Mucosa of descending colon (tissue), 3 donors: ENCODE data around the gene DENND5B. TPM values are rescaled to one million over a fixed set of nuclear protein-coding genes. Genes with fewer than 3 reads are reported as not detected.
"Not testable (repeated sequence)": the region's sequence is repeated elsewhere in the genome, so short reads cannot be mapped to it uniquely, and the experiment has no call there.

Experiments used
- ATAC-seq: fragments of 200-7000 bp; cut with Tn5 transposase; one replicate; pipeline ENCODE4 v1.9.1; 2020; ENCODE audit warnings: mild to moderate bottlenecking, moderate library complexity
- DNase-seq, 3 donors: peaks; one replicate each; pipeline ENCODE4 v3.0.0-alpha.2; 2020
- H3K36me3 ChIP-seq: fragments of 200-600 bp; one replicate; pipeline ENCODE4 v1.8.0; 2021; ENCODE audit warnings: low read depth, mild to moderate bottlenecking
- H3K4me1 ChIP-seq: fragments of 200-600 bp; one replicate; pipeline ENCODE4 v1.8.0; 2021; ENCODE audit warnings: low read depth, mild to moderate bottlenecking
- H3K4me3 ChIP-seq: fragments of 200-600 bp; one replicate; pipeline ENCODE4 v1.8.0; 2021; ENCODE audit warnings: mild to moderate bottlenecking
- H3K9me3 ChIP-seq: fragments of 200-600 bp; one replicate; pipeline ENCODE4 v1.8.0; 2021; ENCODE audit warnings: mild to moderate bottlenecking
- intact Hi-C, 2 donors: fragments of 100-400 bp; cut with DNase I in 1 of 2; cut with micrococcal nuclease in 1 of 2; formaldehyde crosslinking; loops; one replicate each; pipeline versions ENCODE4 v1.11.0 to v1.11.1; 2022; cut with DNase I, micrococcal nuclease
- total RNA-seq, 3 donors: library from RNA; stranded (reverse); fragmentation: NEBNext Ultra II Directional in 2 of 3; extraction: Animal tissue kit (Norgen Biotek cat#: 25700) in 2 of 3; gene quantifications; one replicate each; pipeline versions ENCODE4 v1.2.1 to v1.2.4, GENCODE V29; 2021 to 2023
- TF ChIP-seq, protein P1 (sequence below): fragments of 200-600 bp; IDR thresholded peaks from one replicate; pipeline ENCODE4 v1.8.0; 2022; ENCODE audit warnings: antibody characterized with exemption, mild to moderate bottlenecking
- donor health status: DM: no; HTN: no; CAD: no; lungs with moderate emphysema.
- donor health status: DM: no; HTN: no; CAD: no.
- donor health status: DM: no; HTN: yes; CAD: no.

Gene DENND5B
- total RNA-seq, 3 donors from 2014 or later: 10.4 to 20.3 (median 12.8) TPM

DNA sequence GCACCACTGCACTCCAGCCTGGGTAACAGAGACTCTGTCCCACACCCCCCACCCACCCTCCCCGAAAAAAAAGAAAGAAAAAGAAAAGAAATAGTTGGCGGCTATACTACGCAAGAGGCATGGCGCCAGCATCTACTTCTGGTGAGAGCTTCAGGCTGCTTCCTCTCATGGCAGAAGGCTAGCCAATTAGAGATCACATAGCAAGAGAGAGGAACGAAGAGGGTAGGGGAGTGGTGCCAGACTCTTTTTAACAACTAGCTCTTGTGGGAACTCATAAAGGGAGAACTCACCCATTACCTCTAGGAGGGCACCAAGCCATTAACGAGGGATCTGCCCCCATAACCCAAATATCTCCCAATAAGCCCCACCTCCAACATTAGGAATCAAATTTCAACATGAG lies 6.2 kb downstream of the DENND5B start:
- H3K4me1 ChIP-seq: no peaks in the 10 kb centered on the region
- H3K36me3 ChIP-seq: no peaks in the 10 kb centered on the region
- H3K4me3 ChIP-seq: no peak overlapping the region
- intact Hi-C loops: no loop called here
- no peak for ATAC-seq
- TF ChIP-seq, protein P1, sequence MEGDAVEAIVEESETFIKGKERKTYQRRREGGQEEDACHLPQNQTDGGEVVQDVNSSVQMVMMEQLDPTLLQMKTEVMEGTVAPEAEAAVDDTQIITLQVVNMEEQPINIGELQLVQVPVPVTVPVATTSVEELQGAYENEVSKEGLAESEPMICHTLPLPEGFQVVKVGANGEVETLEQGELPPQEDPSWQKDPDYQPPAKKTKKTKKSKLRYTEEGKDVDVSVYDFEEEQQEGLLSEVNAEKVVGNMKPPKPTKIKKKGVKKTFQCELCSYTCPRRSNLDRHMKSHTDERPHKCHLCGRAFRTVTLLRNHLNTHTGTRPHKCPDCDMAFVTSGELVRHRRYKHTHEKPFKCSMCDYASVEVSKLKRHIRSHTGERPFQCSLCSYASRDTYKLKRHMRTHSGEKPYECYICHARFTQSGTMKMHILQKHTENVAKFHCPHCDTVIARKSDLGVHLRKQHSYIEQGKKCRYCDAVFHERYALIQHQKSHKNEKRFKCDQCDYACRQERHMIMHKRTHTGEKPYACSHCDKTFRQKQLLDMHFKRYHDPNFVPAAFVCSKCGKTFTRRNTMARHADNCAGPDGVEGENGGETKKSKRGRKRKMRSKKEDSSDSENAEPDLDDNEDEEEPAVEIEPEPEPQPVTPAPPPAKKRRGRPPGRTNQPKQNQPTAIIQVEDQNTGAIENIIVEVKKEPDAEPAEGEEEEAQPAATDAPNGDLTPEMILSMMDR: no peak
- no peak for DNase-seq
- no peaks in the 10 kb centered on the region for H3K9me3 ChIP-seq

DNA sequence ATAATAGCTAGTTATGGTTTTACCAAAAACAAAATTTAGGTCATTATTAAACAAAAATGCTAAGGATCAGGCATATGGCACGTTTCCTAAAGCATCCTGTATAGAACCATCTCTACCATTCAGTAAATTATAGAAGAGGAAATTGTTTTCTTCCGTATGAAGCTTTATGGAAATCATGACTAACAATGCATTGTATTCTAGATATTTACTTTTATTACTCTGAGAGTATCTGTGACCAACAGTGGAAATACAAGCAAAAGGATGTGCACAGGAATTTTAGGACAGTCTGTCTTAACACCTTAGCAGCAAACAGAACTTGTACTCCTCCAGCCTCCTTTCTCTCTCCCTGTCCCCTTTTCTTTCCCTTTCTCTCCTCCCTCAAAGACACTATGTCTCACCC lies 7.1 kb downstream of the DENND5B start:
- no peak for ATAC-seq
- TF ChIP-seq, protein P1: no peak
- no peak overlapping the region for H3K4me3 ChIP-seq
- no peak for DNase-seq
- H3K4me1 ChIP-seq: no peaks in the 10 kb centered on the region
- no peaks in the 10 kb centered on the region for H3K9me3 ChIP-seq
- H3K36me3 ChIP-seq: no peaks in the 10 kb centered on the region
- intact Hi-C loops: no loop called here

DNA sequence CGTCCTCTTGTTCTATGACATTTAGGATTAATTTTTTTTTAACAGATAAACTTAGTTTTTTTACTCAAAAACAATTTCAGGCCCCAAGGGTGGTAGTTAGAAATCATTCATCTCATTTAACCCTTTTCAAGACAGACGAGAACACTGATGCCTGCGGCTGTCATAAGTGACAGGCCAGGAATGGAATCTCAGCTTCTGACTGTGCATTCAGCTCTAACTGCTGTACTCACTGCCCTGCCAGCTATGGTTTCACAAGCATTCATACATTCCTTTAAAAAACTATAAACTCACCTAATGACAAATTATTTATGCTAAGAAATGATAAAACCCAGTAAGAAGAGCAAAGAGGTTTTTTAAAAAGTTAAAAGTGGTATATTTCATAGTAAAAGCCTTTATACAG lies 8.8 kb downstream of the DENND5B start:
- ATAC-seq: no peak
- TF ChIP-seq, protein P1: no peak
- intact Hi-C loops: no loop called here

DNA sequence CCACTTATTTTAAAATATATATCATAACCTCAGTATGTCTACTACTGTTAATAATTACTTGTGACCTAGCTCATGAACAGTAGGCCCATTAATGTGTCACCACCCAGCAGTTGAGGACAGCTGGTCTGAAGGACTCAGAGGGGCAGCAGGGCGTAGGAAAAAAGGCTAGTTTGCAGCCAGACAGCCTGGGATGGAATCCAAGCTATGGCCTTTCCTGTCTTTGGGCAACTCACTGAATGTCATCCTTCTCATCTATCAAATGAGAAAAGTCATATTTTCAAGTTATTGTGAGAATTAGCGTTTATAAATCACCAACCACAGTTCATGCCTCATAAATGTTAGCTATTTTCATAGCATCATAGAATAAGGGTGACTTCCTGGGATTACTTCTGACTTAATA lies 12.3 kb downstream of the DENND5B start:
- Histone ChIP-seq H3K36me3 (no peaks in the 10 kb centered on the region), H3K4me1 (no peaks in the 10 kb centered on the region), H3K4me3 (no peak overlapping the region), H3K9me3 (no peaks in the 10 kb centered on the region)
- TF ChIP-seq, protein P1: no peak
- intact Hi-C loops: no loop called here
- no peak for ATAC-seq
- DNase-seq: no peak

More for the DNA sequence above, 8.8 kb downstream of the DENND5B start:
- no peaks in the 10 kb centered on the region for H3K9me3 ChIP-seq
- H3K4me1 ChIP-seq: no peaks in the 10 kb centered on the region
- no peak for DNase-seq
- no peaks in the 10 kb centered on the region for H3K36me3 ChIP-seq
- no peak overlapping the region for H3K4me3 ChIP-seq

DNA sequence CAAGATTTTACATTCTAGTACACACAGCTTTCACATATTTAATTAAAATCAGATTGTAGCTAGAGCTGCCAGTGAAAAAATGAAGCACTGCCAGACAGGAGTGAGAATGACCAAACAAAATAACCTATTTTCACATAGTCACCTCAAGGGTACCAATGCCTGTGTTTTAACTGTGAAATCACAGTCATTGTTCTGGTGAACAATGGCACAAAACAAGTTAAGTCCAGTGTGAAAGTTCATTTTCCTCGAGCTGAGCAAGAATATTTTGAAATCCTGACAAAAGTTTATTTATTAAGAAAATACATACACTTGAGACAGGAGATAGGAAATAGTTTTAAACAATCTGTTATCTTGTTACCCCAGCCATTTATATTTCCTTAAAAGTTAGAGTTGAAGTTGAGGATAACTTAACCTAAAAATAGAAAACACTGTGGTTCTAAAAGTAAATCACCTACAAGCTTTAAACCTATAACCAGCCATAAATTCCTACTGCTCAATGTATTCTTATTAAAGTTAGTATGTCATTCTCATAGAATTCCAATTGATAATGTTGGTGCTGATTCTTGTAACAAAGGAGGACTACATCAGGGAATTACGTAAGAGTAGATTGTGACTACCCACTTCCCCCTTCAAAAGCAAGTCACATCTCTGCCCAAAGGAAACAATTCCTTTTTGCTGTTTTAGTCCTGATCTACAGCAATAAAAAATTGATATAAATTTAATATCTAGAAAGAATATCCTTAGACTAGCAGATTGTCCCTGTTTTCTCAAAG lies 15.9 kb downstream of the DENND5B start:
- no peak overlapping the region for H3K4me3 ChIP-seq
- TF ChIP-seq, protein P1: no peak
- H3K4me1 ChIP-seq: no peaks in the 10 kb centered on the region
- DNase-seq: no peak
- ATAC-seq: no peak
- intact Hi-C loops: no loop called here
- H3K36me3 ChIP-seq: no peaks in the 10 kb centered on the region
- H3K9me3 ChIP-seq: no peaks in the 10 kb centered on the region

DNA sequence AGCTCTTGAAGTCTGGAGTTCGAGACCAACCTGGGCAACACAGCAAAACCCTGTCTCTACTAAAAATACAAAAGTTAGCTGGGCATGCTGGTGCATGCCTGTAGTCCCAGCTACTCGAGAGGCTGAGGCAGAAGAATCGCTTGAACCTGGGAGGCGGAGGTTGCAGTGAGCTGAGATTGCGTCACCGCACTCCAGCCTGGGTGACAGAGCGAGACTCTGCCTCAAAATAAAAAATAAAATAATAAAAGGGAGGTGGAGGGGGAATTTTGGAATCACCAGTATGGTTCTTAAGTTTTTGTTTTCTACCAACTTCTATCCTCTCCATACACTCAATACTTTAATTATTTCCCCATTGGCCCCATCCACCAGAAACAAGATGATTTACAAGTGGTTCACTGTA lies 16.6 kb downstream of the DENND5B start:
- H3K36me3 ChIP-seq, H3K9me3 ChIP-seq, H3K4me3 ChIP-seq, H3K4me1 ChIP-seq, DNase-seq, intact Hi-C loops, ATAC-seq: not testable (repeated sequence)
